Mesodermal cell (in vitro differentiated cells): Measurements from ENCODE around the gene SAG.
"Not testable (repeated sequence)": the region's sequence is repeated elsewhere in the genome, so short reads cannot be mapped to it uniquely, and the experiment has no call there.

Experiments used
- H3K27ac ChIP-seq: 2 replicates; pipeline ENCODE4 v1.7.0; 2013; ENCODE audit warnings: mild to moderate bottlenecking, low read depth, low read length, moderate library complexity; ENCODE audit not compliant: severe bottlenecking
- H3K36me3 ChIP-seq: 2 replicates; pipeline ENCODE4 v1.7.1; 2013; ENCODE audit warnings: mild to moderate bottlenecking, low read length, moderate library complexity; ENCODE audit not compliant: control insufficient read depth, insufficient read depth
- H3K4me1 ChIP-seq: one replicate; pipeline ENCODE4 v1.7.1; 2013; ENCODE audit warnings: mild to moderate bottlenecking, low read length; ENCODE audit not compliant: insufficient read depth, control insufficient read depth, poor library complexity, severe bottlenecking
- H3K4me3 ChIP-seq: 2 replicates; pipeline ENCODE4 v1.7.0; 2013; ENCODE audit warnings: low read length, control low read depth, mild to moderate bottlenecking; ENCODE audit not compliant: insufficient read depth, poor library complexity, severe bottlenecking; ENCODE audit errors: extremely low read depth
- H3K9me3 ChIP-seq: 2 replicates; pipeline ENCODE4 v1.7.1; 2013; ENCODE audit warnings: mild to moderate bottlenecking, low read length, moderate library complexity; ENCODE audit not compliant: control insufficient read depth
- WGBS, 2 experiments: methylation state at CpG; one replicate each; pipeline ENCODE4 v1.1.5; 2013; ENCODE audit warnings: missing lambda C conversion rate in 2 of 2; ENCODE audit not compliant: insufficient coverage in 2 of 2; 5-methylcytosine and 5-hydroxymethylcytosine counted together

SAG gene

GRCh38 chr2:233329489-233330135 lies 22.0 kb downstream of the SAG start:
- Histone ChIP-seq H3K27ac (peak overlapping the region; percentile 80), H3K4me1 (peaks cover 10% of the 10 kb centered on the region), H3K9me3 (no peaks in the 10 kb centered on the region), H3K4me3 (no peak overlapping the region), H3K36me3 (no peaks in the 10 kb centered on the region)
- WGBS, 2 experiments = 52 to 59% methylated on average over 2 to 3 of the region's 7 CpGs

- Histone ChIP-seq H3K4me3 (no peak overlapping the region), H3K36me3 (no peaks in the 10 kb centered on the region), H3K27ac (no peak overlapping the region), H3K4me1 (peaks cover 10% of the 10 kb centered on the region), H3K9me3 (no peaks in the 10 kb centered on the region)
- WGBS, 2 experiments = 92 to 95% methylated on average over 13 to 14 of the region's 15 CpGs
Observed at GRCh38 chr2:233331536-233331935, 23.9 kb downstream of the SAG start.

GRCh38 chr2:233332125-233332524 lies 24.5 kb downstream of the SAG start:
- H3K36me3 ChIP-seq = no peaks in the 10 kb centered on the region
- H3K4me1 ChIP-seq = peaks cover 10% of the 10 kb centered on the region
- H3K27ac ChIP-seq = no peak overlapping the region
- WGBS, 2 experiments = 100% methylated on average over 2 to 4 of the region's 4 CpGs
- no peaks in the 10 kb centered on the region for H3K9me3 ChIP-seq
- H3K4me3 ChIP-seq = no peak overlapping the region

GRCh38 chr2:233334915-233335314 lies 27.3 kb downstream of the SAG start:
- Histone ChIP-seq H3K36me3 (no peaks in the 10 kb centered on the region), H3K27ac (no peak overlapping the region), H3K4me1 (peaks cover 1% of the 10 kb centered on the region), H3K4me3 (no peak overlapping the region), H3K9me3 (no peaks in the 10 kb centered on the region)
- 84 to 88% methylated on average over 6 of the region's 11 CpGs for WGBS, 2 experiments

- not testable (repeated sequence) for H3K27ac ChIP-seq, H3K9me3 ChIP-seq, H3K36me3 ChIP-seq, H3K4me1 ChIP-seq, H3K4me3 ChIP-seq
- 96% methylated on average over 7 of the region's 13 CpGs for WGBS, 2 experiments
Observed at GRCh38 chr2:233336091-233336490, 28.5 kb downstream of the SAG start.

GRCh38 chr2:233336541-233336940 lies 28.9 kb downstream of the SAG start:
- H3K9me3 ChIP-seq = no peaks in the 10 kb centered on the region
- H3K36me3 ChIP-seq = no peaks in the 10 kb centered on the region
- no peak overlapping the region for H3K4me3 ChIP-seq
- 94 to 100% methylated on average over 4 of the region's 5 CpGs for WGBS, 2 experiments
- H3K27ac ChIP-seq = no peak overlapping the region
- H3K4me1 ChIP-seq = no peaks in the 10 kb centered on the region

- Histone ChIP-seq H3K9me3 (no peaks in the 10 kb centered on the region), H3K27ac (no peak overlapping the region), H3K36me3 (no peaks in the 10 kb centered on the region), H3K4me3 (no peak overlapping the region), H3K4me1 (no peaks in the 10 kb centered on the region)
- 77 to 85% methylated on average over 4 of the region's 5 CpGs for WGBS, 2 experiments
Observed at GRCh38 chr2:233338046-233338445, 30.4 kb downstream of the SAG start.

GRCh38 chr2:233338812-233339368 lies 31.3 kb downstream of the SAG start:
- no peaks in the 10 kb centered on the region for H3K9me3 ChIP-seq
- H3K4me1 ChIP-seq = no peaks in the 10 kb centered on the region
- H3K36me3 ChIP-seq = no peaks in the 10 kb centered on the region
- 94 to 100% methylated on average over 2 to 3 of the region's 3 CpGs for WGBS, 2 experiments
- H3K4me3 ChIP-seq = no peak overlapping the region
- H3K27ac ChIP-seq = no peak overlapping the region

- Histone ChIP-seq H3K36me3 (no peaks in the 10 kb centered on the region), H3K27ac (no peak overlapping the region), H3K4me3 (no peak overlapping the region), H3K4me1 (no peaks in the 10 kb centered on the region), H3K9me3 (no peaks in the 10 kb centered on the region)
- 67% methylated on average over 1 of the region's 3 CpGs; no CpG with 5 or more reads in 1 of the 2 experiments for WGBS, 2 experiments
Observed at GRCh38 chr2:233339427-233339826, 31.8 kb downstream of the SAG start.

GRCh38 chr2:233341296-233341695 lies 33.7 kb downstream of the SAG start:
- Histone ChIP-seq H3K4me3 (no peak overlapping the region), H3K9me3 (no peaks in the 10 kb centered on the region), H3K36me3 (no peaks in the 10 kb centered on the region), H3K4me1 (no peaks in the 10 kb centered on the region), H3K27ac (no peak overlapping the region)
- WGBS, 2 experiments = 90 to 100% methylated on average over 1 to 2 of the region's 3 CpGs

GRCh38 chr2:233342301-233342700 lies 34.7 kb downstream of the SAG start:
- H3K4me3 ChIP-seq = no peak overlapping the region
- no peaks in the 10 kb centered on the region for H3K9me3 ChIP-seq
- H3K4me1 ChIP-seq = no peaks in the 10 kb centered on the region
- no peaks in the 10 kb centered on the region for H3K36me3 ChIP-seq
- no peak overlapping the region for H3K27ac ChIP-seq
- 91 to 94% methylated on average over 4 to 5 of the region's 5 CpGs for WGBS, 2 experiments
